ENCODE data around the gene NHS. TPM values are rescaled to one million over a fixed set of nuclear protein-coding genes. Genes with fewer than 3 reads are reported as not detected.
A peak's percentile ranks its signal among the peaks of the same experiment; 100 is the strongest.

NHS gene
- total RNA-seq, 1 donor from 2014 or later, result 8.3 TPM

DNA sequence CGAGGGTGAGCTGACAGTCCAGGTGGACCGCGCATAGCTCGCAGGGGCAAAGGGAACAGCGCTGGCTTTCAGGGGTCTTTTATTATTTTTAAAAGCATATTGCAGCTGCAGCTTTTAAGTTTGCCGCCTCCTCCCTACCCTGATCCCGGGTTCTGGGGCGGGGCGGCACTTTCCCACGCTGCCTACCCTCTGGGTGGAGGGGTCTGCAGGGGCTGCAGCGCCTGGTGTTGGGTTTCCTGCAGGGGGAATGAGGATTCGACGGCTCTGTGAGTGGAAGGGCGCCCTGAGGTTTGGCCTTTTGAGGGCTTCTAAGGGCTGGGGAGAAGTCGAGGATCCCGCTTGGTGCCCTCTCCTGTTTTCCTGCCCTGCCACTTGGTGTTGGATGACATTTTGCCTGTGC is 281.6 kb downstream of the NHS start:
- no peak overlapping the region for H3K27ac ChIP-seq
- H3K4me1 ChIP-seq, result peaks cover 7% of the 10 kb centered on the region
- H3K9me3 ChIP-seq, result no peaks in the 10 kb centered on the region
- DNase-seq (ENCODE audit: extremely low spot score in 2 of 2), result no peak
- intact Hi-C loops (cut with DNase I), result no loop called here
- no peaks in the 10 kb centered on the region for H3K36me3 ChIP-seq
- H3K4me3 ChIP-seq, result peak overlapping the region; percentile 32 to 40
- TF ChIP-seq POLR2AphosphoS5 (IDR thresholded peaks at IDR 0.05; ENCODE audit: insufficient read depth in 1 of 2, low read depth in 1 of 2) (no peak), POLR2A (IDR thresholded peaks at IDR 0.05) (no peak)
- TF ChIP-seq, protein P1, sequence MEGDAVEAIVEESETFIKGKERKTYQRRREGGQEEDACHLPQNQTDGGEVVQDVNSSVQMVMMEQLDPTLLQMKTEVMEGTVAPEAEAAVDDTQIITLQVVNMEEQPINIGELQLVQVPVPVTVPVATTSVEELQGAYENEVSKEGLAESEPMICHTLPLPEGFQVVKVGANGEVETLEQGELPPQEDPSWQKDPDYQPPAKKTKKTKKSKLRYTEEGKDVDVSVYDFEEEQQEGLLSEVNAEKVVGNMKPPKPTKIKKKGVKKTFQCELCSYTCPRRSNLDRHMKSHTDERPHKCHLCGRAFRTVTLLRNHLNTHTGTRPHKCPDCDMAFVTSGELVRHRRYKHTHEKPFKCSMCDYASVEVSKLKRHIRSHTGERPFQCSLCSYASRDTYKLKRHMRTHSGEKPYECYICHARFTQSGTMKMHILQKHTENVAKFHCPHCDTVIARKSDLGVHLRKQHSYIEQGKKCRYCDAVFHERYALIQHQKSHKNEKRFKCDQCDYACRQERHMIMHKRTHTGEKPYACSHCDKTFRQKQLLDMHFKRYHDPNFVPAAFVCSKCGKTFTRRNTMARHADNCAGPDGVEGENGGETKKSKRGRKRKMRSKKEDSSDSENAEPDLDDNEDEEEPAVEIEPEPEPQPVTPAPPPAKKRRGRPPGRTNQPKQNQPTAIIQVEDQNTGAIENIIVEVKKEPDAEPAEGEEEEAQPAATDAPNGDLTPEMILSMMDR (IDR thresholded peaks at IDR 0.05), result no peak
- no peaks in the 10 kb centered on the region for H3K27me3 ChIP-seq

DNA sequence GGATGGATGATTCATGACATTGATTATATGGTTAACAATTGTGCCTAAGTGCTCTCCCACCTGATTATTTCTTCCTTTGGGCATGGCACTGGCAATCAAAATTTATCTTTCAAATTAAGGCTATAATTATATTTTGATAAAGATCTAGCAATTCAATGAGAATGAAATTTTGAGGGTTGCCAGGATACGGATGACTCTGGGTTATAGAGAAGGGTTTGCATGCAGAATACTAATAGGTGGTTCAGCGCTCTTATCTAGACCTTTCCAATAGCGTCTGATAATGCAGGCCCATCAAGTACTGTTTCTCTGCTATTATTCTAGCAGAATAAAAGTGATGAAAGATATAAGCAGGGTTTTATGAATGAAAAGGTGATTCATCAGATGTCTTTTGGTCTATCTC is 287.4 kb downstream of the NHS start:
- DNase-seq (ENCODE audit: extremely low spot score in 2 of 2), result no peak
- Histone ChIP-seq H3K9me3 (no peaks in the 10 kb centered on the region), H3K36me3 (no peaks in the 10 kb centered on the region), H3K27me3 (no peaks in the 10 kb centered on the region), H3K4me3 (no peak overlapping the region), H3K4me1 (no peaks in the 10 kb centered on the region), H3K27ac (no peak overlapping the region)
- intact Hi-C loops (cut with DNase I), result no loop called here
- TF ChIP-seq POLR2AphosphoS5 (IDR thresholded peaks at IDR 0.05; ENCODE audit: insufficient read depth in 1 of 2, low read depth in 1 of 2) (no peak), POLR2A (IDR thresholded peaks at IDR 0.05) (no peak)
- TF ChIP-seq, protein P1 (IDR thresholded peaks at IDR 0.05), result no peak

DNA sequence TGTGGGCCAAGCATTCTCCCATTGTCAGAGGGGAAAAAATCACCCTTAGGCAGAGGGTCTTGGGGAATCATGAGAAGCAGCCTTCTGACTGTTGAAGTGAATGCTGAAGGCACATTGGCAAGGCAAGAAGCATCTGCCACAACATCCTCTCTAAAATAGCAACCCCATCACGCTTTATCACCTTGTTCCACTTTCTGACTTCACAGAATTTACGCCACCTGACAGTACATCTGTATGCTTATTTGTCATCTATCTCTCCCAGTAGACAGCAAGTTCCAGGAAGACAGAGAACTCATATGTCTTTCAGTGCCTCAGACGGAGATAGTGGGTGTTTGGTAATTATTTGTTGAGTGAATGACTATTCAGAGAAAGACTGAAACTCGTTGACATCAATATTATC is 293.9 kb downstream of the NHS start:
- intact Hi-C loops (cut with DNase I), result no loop called here
- DNase-seq (ENCODE audit: extremely low spot score in 2 of 2), result no peak
- Histone ChIP-seq H3K9me3 (no peaks in the 10 kb centered on the region), H3K4me1 (no peaks in the 10 kb centered on the region), H3K4me3 (no peak overlapping the region), H3K27ac (no peak overlapping the region), H3K27me3 (no peaks in the 10 kb centered on the region), H3K36me3 (no peaks in the 10 kb centered on the region)
- TF ChIP-seq POLR2AphosphoS5 (IDR thresholded peaks at IDR 0.05; ENCODE audit: insufficient read depth in 1 of 2, low read depth in 1 of 2) (no peak), POLR2A (IDR thresholded peaks at IDR 0.05) (no peak)
- TF ChIP-seq, protein P1 (IDR thresholded peaks at IDR 0.05), result no peak

DNA sequence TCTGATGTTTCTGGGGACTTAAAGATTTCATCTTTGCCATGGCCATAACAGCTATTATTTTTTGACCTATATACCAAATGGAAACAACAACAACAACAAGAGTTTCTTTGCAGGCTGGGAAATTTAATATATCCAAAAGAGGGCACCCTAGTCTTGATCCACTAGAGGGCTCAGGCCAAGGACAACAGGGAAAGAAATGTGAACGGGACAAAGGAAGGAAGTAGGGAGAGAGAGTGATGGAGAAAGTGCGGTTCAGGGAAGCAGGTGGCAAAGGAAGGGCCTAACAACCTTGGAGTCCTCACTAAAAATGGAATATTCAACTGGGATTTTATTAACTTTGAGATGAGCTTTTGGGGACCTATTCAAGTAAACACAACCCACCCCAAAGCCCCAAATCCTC is 294.5 kb downstream of the NHS start:
- Histone ChIP-seq H3K27me3 (no peaks in the 10 kb centered on the region), H3K36me3 (no peaks in the 10 kb centered on the region), H3K4me1 (no peaks in the 10 kb centered on the region), H3K27ac (no peak overlapping the region), H3K9me3 (no peaks in the 10 kb centered on the region), H3K4me3 (no peak overlapping the region)
- no peak for DNase-seq (ENCODE audit: extremely low spot score in 2 of 2)
- no peak for TF ChIP-seq POLR2A (IDR thresholded peaks at IDR 0.05)
- no peak for TF ChIP-seq POLR2AphosphoS5 (IDR thresholded peaks at IDR 0.05; ENCODE audit: insufficient read depth in 1 of 2, low read depth in 1 of 2)
- TF ChIP-seq, protein P1 (IDR thresholded peaks at IDR 0.05), result no peak
- intact Hi-C loops (cut with DNase I), result no loop called here

DNA sequence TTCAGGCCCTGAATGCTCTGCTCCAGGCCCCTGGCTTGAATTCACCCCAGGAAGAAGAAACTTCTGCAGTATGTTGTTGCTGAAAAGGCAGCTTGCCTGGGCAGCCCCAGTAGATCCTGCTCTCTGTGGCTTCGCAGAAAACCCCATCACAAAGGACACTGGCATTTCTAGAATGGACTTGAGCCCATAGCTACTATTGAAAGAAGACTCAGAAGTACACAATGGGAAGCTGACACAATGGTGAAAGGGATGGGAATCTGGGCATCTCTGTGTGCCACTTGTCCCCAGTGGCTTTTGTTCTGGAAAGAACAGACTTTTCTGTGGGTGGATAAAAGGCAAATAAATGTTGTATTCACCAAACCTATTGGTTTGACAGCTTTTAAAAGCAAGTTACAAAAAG is 294.9 kb downstream of the NHS start:
- DNase-seq (ENCODE audit: extremely low spot score in 2 of 2), result no peak
- H3K9me3 ChIP-seq, result no peaks in the 10 kb centered on the region
- no peak overlapping the region for H3K4me3 ChIP-seq
- intact Hi-C loops (cut with DNase I), result no loop called here
- H3K27ac ChIP-seq, result no peak overlapping the region
- no peaks in the 10 kb centered on the region for H3K36me3 ChIP-seq
- TF ChIP-seq, protein P1 (IDR thresholded peaks at IDR 0.05), result no peak
- no peak for TF ChIP-seq POLR2AphosphoS5 (IDR thresholded peaks at IDR 0.05; ENCODE audit: insufficient read depth in 1 of 2, low read depth in 1 of 2)
- H3K27me3 ChIP-seq, result no peaks in the 10 kb centered on the region
- H3K4me1 ChIP-seq, result no peaks in the 10 kb centered on the region

Data from vagina (tissue), 2 donors.